GM12801 (cell line): ENCODE measurements around the gene FOXJ3.

ENCODE experiments used
- TF ChIP-seq, protein P1 (sequence below): IDR thresholded peaks from one replicate; pipeline ENCODE4 v1.5.1; 2011; ENCODE audit warnings: control low read depth; ENCODE audit not compliant: insufficient read length; ENCODE audit errors: extremely low read depth

Gene FOXJ3

DNA sequence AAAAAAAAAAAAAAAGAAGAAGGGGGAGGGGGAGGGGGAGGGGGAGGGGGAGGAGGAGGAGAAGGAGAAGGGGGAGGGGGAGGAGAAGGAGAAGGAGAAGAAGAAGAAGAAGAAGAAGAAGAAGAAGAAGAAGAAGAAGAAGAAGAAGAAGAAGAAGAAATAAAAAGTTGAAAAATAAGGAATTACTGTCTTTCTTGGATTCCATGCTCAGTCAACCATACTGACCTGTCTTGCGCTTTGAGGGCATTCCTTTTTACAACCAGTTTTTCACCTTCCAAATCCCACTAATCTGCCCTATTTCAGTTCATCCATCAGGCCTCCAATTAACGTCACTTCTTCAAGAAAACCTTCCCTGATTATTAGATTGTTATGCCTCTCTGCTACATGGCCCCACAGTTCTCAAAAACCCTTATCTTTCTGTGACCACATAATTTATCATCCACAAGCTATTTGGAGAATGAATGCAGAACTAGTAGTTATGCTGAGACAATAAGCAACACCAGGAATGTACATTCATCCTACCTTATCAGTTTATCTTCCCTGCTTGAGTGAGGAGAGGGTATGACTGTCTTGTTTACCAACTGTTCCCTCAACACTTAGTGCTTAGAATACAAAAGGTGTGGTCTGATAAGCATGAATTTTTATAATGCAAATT is 113.0 kb downstream of the FOXJ3 start:
- TF ChIP-seq, protein P1, sequence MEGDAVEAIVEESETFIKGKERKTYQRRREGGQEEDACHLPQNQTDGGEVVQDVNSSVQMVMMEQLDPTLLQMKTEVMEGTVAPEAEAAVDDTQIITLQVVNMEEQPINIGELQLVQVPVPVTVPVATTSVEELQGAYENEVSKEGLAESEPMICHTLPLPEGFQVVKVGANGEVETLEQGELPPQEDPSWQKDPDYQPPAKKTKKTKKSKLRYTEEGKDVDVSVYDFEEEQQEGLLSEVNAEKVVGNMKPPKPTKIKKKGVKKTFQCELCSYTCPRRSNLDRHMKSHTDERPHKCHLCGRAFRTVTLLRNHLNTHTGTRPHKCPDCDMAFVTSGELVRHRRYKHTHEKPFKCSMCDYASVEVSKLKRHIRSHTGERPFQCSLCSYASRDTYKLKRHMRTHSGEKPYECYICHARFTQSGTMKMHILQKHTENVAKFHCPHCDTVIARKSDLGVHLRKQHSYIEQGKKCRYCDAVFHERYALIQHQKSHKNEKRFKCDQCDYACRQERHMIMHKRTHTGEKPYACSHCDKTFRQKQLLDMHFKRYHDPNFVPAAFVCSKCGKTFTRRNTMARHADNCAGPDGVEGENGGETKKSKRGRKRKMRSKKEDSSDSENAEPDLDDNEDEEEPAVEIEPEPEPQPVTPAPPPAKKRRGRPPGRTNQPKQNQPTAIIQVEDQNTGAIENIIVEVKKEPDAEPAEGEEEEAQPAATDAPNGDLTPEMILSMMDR: no peak

DNA sequence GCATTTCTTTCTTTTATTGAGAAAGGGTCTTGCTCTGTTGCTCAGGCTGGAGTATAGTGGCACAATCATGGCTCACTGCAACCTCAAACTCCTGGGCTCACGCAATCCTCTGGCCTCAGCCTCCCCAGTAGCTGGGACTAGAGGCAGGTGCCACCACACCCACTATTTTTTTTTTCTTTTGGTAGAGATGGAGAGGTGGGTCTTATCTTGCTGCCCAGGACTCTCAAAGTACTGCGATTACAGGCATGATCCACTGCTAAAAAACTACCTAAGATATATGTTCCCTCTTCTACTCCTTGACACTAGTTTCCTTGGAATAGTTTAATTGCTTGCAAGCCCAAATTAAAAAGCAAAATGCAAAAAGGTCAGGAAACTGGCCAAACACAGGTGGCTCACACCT is 113.6 kb downstream of the FOXJ3 start:
- TF ChIP-seq, protein P1: no peak

DNA sequence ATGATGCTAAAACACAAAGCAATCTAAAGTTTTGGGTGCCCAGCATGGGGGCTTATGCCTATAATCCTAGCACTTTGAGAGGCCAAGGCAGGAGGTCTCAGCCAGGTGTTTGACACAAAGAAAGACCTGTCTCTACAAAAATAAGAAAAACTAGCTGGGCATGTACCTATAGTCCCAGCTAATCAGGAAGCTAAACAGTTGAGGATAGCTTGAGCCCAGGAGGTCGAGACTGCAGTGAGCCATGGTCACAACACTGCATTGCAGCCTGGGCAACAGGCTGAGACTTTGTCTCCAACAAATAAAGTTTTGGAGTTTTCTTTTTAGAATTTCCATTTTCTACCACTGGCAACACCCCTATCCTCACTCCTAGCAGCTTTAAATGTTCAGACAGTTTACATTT is 115.4 kb downstream of the FOXJ3 start:
- TF ChIP-seq, protein P1: no peak

DNA sequence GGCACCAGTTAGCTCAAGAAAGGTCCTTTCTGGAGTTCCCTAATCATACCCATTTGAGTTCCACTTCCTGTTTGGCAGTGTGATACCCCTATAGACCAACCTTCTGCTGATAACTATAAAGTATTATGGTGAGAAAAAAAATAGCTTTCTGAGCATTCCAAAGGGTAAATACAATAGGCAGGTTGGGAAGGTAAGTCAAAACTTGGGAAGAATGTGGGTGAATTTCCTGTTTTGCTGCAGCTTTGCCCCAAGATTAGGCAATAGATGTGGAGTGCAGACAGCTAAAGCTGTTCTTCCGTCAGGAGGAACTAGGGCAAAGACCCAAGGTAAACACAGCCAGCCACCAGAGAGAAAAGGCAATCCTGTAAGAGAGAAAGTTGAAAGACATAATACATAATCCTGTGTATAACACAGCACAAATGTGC is 120.6 kb downstream of the FOXJ3 start:
- TF ChIP-seq, protein P1: no peak

DNA sequence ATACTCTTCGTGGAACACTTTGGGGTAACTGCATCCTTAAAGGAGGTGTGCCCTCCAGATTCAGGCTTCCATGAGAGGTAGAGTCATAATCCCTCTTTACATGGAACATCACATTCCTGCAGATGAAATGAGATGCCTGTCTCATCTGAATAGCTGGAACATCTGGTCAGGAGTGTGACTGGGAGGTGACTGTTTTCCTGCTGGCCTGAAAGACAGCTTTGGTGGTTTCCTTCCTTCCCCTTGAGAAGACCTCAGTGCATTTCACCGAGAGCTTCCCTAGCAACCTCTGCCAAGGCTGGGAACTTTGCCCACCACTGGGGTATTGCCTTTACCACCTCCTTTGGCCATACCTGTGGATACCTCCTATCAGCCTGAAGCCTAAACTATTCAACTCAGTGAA is 123.8 kb downstream of the FOXJ3 start:
- TF ChIP-seq, protein P1: no peak

DNA sequence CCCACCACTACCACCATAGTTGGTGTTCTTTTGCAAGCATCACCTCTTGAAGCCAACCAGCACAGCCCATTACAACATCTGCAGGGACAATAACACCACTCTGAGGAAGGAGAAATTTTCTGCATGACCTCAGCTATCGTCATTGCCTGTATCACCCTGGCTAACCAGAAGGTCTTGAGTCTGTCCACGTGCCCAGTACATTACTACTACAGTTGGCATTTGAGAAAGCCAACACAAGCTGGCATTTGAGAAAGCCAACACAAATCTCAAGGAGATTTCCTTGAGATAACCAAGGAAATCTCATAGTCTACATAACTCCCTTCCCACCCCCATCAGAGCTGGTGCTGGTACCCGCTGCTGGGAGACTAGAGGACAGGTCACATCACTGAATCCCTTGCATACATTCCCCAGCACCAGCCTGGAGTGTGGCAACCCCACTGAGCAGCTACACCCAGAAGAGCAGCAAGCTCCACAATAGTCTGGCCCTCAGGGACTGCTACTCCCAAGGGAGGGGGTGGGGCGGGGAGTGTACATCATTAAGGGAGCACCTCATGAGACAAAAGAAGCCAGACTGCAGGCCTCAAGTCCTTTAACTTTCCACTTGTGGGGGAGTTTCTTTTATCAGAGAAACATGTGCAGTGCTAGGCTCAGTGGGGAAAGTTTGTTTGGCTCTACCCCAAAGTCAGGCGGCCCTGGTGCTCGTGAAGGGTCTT is 124.5 kb downstream of the FOXJ3 start:
- TF ChIP-seq, protein P1: no peak

DNA sequence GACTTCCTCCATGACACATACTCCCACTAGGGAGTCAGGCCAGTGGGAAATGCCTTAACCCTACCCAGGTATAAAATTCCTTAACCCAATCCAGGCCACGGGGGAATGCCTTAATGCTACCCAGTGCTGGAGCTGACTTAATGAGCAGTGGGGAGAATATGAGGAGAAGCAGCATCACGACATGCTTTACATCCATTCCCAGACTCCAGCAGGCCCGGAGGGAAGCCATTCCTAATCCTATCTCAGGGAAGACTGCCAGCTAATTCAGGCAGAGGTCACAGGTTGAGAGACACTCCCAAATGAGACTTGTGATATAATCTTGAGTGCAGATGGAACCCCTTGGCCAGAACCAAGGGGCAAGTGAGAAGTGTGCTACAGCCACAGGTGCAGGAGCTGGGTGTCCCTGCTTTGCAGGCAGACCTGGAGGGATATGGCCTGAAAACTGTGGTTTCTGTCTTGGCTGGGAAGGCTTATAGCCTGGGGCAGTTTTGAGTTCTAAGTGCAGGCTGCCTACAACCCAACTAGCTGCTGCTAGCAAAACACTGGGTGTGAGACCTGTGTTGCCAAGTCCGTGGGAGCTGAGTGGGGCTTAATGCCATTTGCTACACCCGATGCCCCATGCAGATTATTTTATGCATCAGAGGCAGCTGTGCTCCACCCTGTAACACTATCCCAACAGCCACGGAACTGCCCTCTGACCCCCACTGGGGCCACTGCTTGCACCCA is 125.3 kb downstream of the FOXJ3 start:
- TF ChIP-seq, protein P1: no peak
